T-cell (primary cell): ENCODE measurements around the gene TMEM184B. TPM values are rescaled to one million over a fixed set of nuclear protein-coding genes. Genes with fewer than 3 reads are reported as not detected.

Experiments used
- ATAC-seq, 4 experiments: fragments of 200-7000 bp in 3 of 4; fragments of 150-1000 bp in 1 of 4; cut with Tn5 transposase; replicated peaks in 1 of 4; 1 replicate in 3 of 4; 2 replicates in 1 of 4; pipeline ENCODE4 v1.10.0; 2021; ENCODE audit warnings: moderate library complexity in 3 of 4, mild to moderate bottlenecking in 2 of 4, moderate number of reproducible peaks in 1 of 4
- CTCF ChIA-PET, 2 donors: fragments of 300-600 bp; sonication (Branson Sonifier 250); formaldehyde crosslinking; loops; one replicate each; lab custom pipeline; 2022; ENCODE audit warnings: antibody characterized with exemption in 2 of 2; lab: Charles Lee
- POLR2A ChIA-PET, 2 donors: fragments of 300-600 bp; sonication (Branson Sonifier 250); formaldehyde crosslinking; loops; one replicate each; lab custom pipeline; 2022; ENCODE audit warnings: antibody characterized with exemption in 2 of 2; lab: Charles Lee
- DNase-seq, 35 experiments: peaks; one replicate each; pipeline versions ENCODE4 v3.0.0 to v3.0.0-alpha.2; 2013 to 2023
- H3K27ac ChIP-seq: one replicate; pipeline ENCODE4 v1.5.1; 2013; ENCODE audit warnings: low read length
- H3K27me3 ChIP-seq, 2 experiments: replicated peaks in 1 of 2; 1 replicate in 1 of 2; 2 replicates in 1 of 2; pipeline versions ENCODE4 v1.6.1 to v1.7.0; 2013; ENCODE audit warnings: low read length in 1 of 2, mixed read lengths in 1 of 2; ENCODE audit not compliant: control insufficient read depth in 2 of 2, insufficient read depth in 2 of 2; ENCODE audit errors: extremely low read depth in 1 of 2
- H3K36me3 ChIP-seq, 2 donors: 1 replicate in 1 of 2; 2 replicates in 1 of 2; pipeline versions ENCODE4 v1.6.1 to v1.7.0; 2013; ENCODE audit warnings: low read length in 1 of 2; ENCODE audit not compliant: control insufficient read depth in 2 of 2, insufficient read depth in 1 of 2; ENCODE audit errors: extremely low read depth in 1 of 2
- H3K4me1 ChIP-seq, 2 experiments: 1 replicate in 1 of 2; 2 replicates in 1 of 2; pipeline versions ENCODE4 v1.6.1 to v1.7.0; 2013; ENCODE audit warnings: low read length in 2 of 2, mixed read lengths in 1 of 2; ENCODE audit not compliant: insufficient read depth in 2 of 2, control insufficient read depth in 1 of 2; ENCODE audit errors: extremely low read depth in 1 of 2
- H3K4me3 ChIP-seq, 2 donors: 1 replicate in 1 of 2; 2 replicates in 1 of 2; pipeline versions ENCODE4 v1.5.1 to v1.7.0; 2013; ENCODE audit warnings: mild to moderate bottlenecking in 2 of 2, low read length in 1 of 2, moderate library complexity in 1 of 2; ENCODE audit not compliant: control insufficient read depth in 1 of 2; ENCODE audit errors: extremely low read depth in 1 of 2
- H3K9me3 ChIP-seq: 2 replicates; pipeline ENCODE4 v1.7.0; 2013
- H3K27ac Mint-ChIP-seq, 2 donors: one replicate each; pipeline ENCODE4 v1.8.0; 2020 to 2021; ENCODE audit warnings: mild to moderate bottlenecking in 2 of 2, mixed read lengths in 2 of 2
- H3K27me3 Mint-ChIP-seq, 2 donors: one replicate each; pipeline ENCODE4 v1.8.0; 2021 to 2022; ENCODE audit warnings: mixed read lengths in 2 of 2
- H3K36me3 Mint-ChIP-seq: one replicate; pipeline ENCODE4 v1.8.0; 2021; ENCODE audit warnings: mixed read lengths
- H3K4me1 Mint-ChIP-seq, 3 donors: one replicate each; pipeline ENCODE4 v1.8.0; 2020 to 2022; ENCODE audit warnings: mixed read lengths in 3 of 3, mild to moderate bottlenecking in 1 of 3
- H3K4me3 Mint-ChIP-seq, 3 donors: one replicate each; pipeline ENCODE4 v1.8.0; 2020 to 2022; ENCODE audit warnings: mild to moderate bottlenecking in 3 of 3, mixed read lengths in 3 of 3, moderate library complexity in 3 of 3
- H3K9me3 Mint-ChIP-seq, 3 donors: one replicate each; pipeline ENCODE4 v1.8.0; 2020 to 2022; ENCODE audit warnings: mixed read lengths in 3 of 3
- WGBS: methylation state at CpG from one replicate; pipeline ENCODE4 v1.1.5; 2013; ENCODE audit warnings: missing lambda C conversion rate; ENCODE audit not compliant: insufficient coverage; 5-methylcytosine and 5-hydroxymethylcytosine counted together
- total RNA-seq, 35 experiments: library from RNA in 6 of 35; stranded (reverse) in 6 of 35; fragments of 120-200 nt in 1 of 35; gene quantifications; one replicate each; pipeline versions ENCODE4 v1.2.1 to v1.2.4 and lab custom pipeline; 2013 to 2026

The TMEM184B gene
- total RNA-seq, 5 donors from 2014 or later (not counting 1 experiment from before 2014, with no cell fraction given), result 30.8 to 41.3 (median 35.8) TPM

DNA sequence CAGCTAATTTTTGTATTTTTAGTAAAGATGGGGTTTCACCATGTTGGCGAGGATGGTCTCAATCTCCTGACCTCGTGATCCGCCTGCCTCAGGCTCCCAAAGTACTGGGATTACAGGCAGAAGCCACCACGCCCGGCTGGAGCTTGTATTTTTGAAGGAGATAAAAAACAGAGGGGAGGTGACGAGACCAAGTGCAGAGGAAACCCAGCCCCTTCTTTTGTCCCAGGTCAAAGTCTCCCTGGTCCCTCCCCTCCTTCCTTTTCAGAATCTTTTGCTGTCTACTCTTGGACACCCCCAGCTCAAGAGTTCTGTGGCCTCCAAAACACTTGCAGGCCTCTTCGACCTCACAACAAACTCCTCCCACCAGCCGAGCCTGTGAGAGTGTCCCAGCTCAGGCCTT is 12.2 kb upstream of the TMEM184B start:
- H3K4me1 ChIP-seq, result no peaks in the 10 kb centered on the region
- Mint-ChIP-seq H3K27ac (no peak overlapping the region), H3K4me1 (no peaks in the 10 kb centered on the region), H3K9me3 (no peaks in the 10 kb centered on the region), H3K27me3 (no peaks in the 10 kb centered on the region), H3K4me3 (no peak overlapping the region), H3K36me3 (no peaks in the 10 kb centered on the region)
- ChIA-PET POLR2A (no interaction called here), CTCF (no interaction called here)
- H3K9me3 ChIP-seq, result no peaks in the 10 kb centered on the region
- no peak for ATAC-seq
- no peak for DNase-seq
- no peak overlapping the region for H3K4me3 ChIP-seq
- peaks cover 0 to 4% of the 10 kb centered on the region in 2 donors for H3K36me3 ChIP-seq
- peaks cover 0 to 3% of the 10 kb centered on the region in 2 experiments for H3K27me3 ChIP-seq
- no CpG with 5 or more reads among the region's 8 CpGs for whole genome bisulfite sequencing
- H3K27ac ChIP-seq, result no peak overlapping the region

DNA sequence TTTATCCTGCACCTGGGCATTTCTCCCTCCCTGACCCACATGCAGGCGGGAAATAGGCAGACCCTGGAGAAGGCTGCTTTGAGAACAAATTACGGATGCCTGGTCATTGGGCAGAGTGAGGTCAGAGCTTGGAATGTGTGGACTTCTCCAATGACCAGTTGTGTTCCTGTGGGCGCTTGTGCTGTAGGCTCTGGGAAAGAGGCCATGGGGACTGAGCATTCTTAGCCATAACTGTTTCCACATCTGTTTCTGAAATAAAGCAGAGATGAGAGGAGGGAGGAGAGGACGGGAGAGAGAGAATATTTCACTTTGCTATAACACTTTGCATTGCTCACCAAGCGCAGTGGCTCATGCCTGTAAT is 11.2 kb upstream of the TMEM184B start:
- Mint-ChIP-seq H3K36me3 (no peaks in the 10 kb centered on the region), H3K4me3 (no peak overlapping the region), H3K9me3 (no peaks in the 10 kb centered on the region), H3K27me3 (no peaks in the 10 kb centered on the region), H3K27ac (no peak overlapping the region), H3K4me1 (no peaks in the 10 kb centered on the region)
- Histone ChIP-seq H3K4me3 (no peak overlapping the region), H3K27ac (no peak overlapping the region), H3K9me3 (no peaks in the 10 kb centered on the region), H3K36me3 (peaks cover 0 to 4% of the 10 kb centered on the region in 2 donors), H3K27me3 (peaks cover 0 to 3% of the 10 kb centered on the region in 2 experiments), H3K4me1 (no peaks in the 10 kb centered on the region)
- ChIA-PET CTCF (no interaction called here), POLR2A (no interaction called here)
- DNase-seq, result no peak
- WGBS, result 93% methylated on average over 2 of the region's 5 CpGs
- ATAC-seq, result no peak

DNA sequence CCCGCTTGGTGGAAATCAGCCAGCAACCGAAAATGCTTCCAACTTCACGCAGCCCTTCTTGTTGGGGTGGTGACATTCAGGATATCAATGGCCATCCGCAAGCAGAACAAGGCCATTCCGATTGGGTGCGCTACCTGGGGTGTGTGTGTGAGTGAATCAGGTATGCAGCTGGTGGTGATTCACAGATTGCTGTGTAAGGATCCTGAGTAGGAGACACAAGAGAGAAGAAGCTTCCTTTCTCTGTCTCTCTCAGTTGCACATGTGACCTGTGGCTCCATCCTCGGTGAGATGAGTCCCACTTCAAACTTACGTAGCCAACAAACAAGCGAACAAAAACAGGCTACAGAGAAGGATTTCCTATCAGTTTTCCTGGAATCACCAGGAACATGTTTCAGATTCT is 9.6 kb upstream of the TMEM184B start:
- Histone ChIP-seq H3K9me3 (no peaks in the 10 kb centered on the region), H3K4me1 (no peaks in the 10 kb centered on the region), H3K36me3 (peaks cover 0 to 4% of the 10 kb centered on the region in 2 donors), H3K4me3 (no peak overlapping the region), H3K27ac (no peak overlapping the region), H3K27me3 (peaks cover 0 to 6% of the 10 kb centered on the region in 2 experiments)
- DNase-seq (no peak), ATAC-seq (no peak)
- Mint-ChIP-seq H3K27me3 (no peaks in the 10 kb centered on the region), H3K36me3 (no peaks in the 10 kb centered on the region), H3K27ac (no peak overlapping the region), H3K4me1 (no peaks in the 10 kb centered on the region), H3K9me3 (no peaks in the 10 kb centered on the region), H3K4me3 (no peak overlapping the region)
- POLR2A ChIA-PET, result no interaction called here
- CTCF ChIA-PET, result no interaction called here
- WGBS, result 87% methylated on average over 8 of the region's 9 CpGs

DNA sequence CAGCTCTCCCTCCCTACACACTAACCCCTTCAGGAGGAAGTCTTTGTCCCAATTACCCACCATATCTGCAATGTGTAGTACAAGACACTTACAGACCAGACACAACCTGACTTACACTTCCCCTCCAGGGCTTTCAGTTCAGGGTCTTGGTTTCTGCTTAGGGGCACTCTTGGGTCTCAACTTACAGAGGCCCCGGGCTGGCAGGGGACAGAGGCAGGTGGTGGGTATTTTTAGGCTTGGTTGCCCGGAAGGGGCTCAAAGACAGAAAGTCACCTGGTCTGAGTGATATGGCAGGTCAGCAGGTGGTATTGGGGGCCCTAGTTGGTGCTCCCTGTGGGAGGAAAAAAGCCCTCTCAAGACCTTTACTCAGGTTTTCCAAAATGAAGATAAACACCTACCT is 3.4 kb upstream of the TMEM184B start:
- 20% methylated on average over 1 of the region's 2 CpGs for WGBS
- DNase-seq (no peak), ATAC-seq (no peak)
- no peaks in the 10 kb centered on the region for H3K27me3 Mint-ChIP-seq
- H3K4me3 Mint-ChIP-seq, result no peak overlapping the region
- no peak overlapping the region for H3K27ac ChIP-seq
- no peaks in the 10 kb centered on the region for H3K9me3 ChIP-seq
- H3K4me1 ChIP-seq, result peaks cover 8 to 23% of the 10 kb centered on the region in 2 experiments
- H3K27me3 ChIP-seq, result peaks cover 0 to 8% of the 10 kb centered on the region in 2 experiments
- H3K36me3 ChIP-seq, result no peaks in the 10 kb centered on the region
- peaks cover 18 to 22% (median 21%) of the 10 kb centered on the region in 3 donors for H3K4me1 Mint-ChIP-seq
- no peaks in the 10 kb centered on the region for H3K9me3 Mint-ChIP-seq
- ChIA-PET CTCF (no interaction called here), POLR2A (interaction anchor here in 1 of 2 donors (0.6 kb wide), 1 partner anchor 17 kb away, joined by 6 read pairs; no protein-coding TSS in a partner anchor)
- no peak overlapping the region for H3K4me3 ChIP-seq
- H3K36me3 Mint-ChIP-seq, result no peaks in the 10 kb centered on the region
- no peak overlapping the region for H3K27ac Mint-ChIP-seq

DNA sequence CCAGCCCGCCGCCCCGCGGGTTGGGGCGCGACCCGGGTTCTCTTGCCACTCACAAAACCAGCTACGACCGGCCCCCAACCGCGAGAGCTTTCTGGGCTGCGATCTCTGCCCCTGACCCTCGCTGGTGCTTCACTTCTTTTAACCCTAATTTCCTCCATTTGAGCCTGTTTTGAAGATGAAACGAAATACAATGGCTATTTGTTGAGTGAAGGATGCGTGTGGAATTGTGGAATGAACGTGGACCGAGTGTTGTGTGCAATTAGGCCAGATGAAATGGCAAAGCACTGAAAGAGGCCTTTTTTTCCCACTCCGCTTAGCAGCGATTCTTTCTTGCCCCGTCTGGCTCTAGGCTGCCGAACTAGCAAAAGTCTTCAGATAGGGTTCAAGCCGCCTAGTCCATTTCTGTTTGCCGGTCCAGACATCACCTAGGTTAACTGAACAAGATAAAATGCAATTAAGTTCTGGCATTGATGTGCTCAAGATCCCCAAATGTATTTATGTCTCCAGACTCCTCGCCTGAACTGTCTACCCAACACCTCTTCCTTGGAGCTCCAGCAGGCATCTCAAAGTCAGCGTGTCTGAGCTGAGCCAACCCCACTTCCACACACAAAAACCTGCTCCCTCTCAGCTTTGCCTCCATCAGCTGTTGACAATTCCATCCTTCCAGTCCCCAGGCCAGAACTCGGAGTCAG is 471 bp upstream of the TMEM184B start:
- Histone ChIP-seq H3K27ac (peak overlapping the region; percentile 78), H3K4me3 (peak overlapping the region; percentile 55 to 70), H3K27me3 (peaks cover 0 to 5% of the 10 kb centered on the region in 2 experiments), H3K4me1 (peaks cover 10 to 35% of the 10 kb centered on the region in 2 experiments), H3K9me3 (no peaks in the 10 kb centered on the region), H3K36me3 (peaks cover 0 to 3% of the 10 kb centered on the region in 2 donors)
- H3K4me1 Mint-ChIP-seq, result peaks cover 41 to 50% (median 46%) of the 10 kb centered on the region in 3 donors
- POLR2A ChIA-PET, result interaction anchor here in 1 of 2 donors (0.6 to 0.7 kb wide), 2 partner anchors 32 to 1043 kb away, joined by 3 read pairs; no protein-coding TSS in a partner anchor
- peak overlapping the region; percentile 78 to 90 (median 90) for H3K4me3 Mint-ChIP-seq
- ATAC-seq (peak in 3 of 4 experiments; percentile 4 to 16 (median 13)), DNase-seq (peak in 1 of 35 experiments; percentile 34)
- CTCF ChIA-PET, result interaction anchor here in 1 of 2 donors (1.0 kb wide), 1 partner anchor 13 kb away, joined by 3 read pairs; no protein-coding TSS in a partner anchor
- no peaks in the 10 kb centered on the region for H3K36me3 Mint-ChIP-seq
- peak overlapping the region; percentile 89 to 93 for H3K27ac Mint-ChIP-seq
- H3K9me3 Mint-ChIP-seq, result no peaks in the 10 kb centered on the region
- WGBS, result 32% methylated on average over 16 of the region's 26 CpGs
- no peaks in the 10 kb centered on the region for H3K27me3 Mint-ChIP-seq

DNA sequence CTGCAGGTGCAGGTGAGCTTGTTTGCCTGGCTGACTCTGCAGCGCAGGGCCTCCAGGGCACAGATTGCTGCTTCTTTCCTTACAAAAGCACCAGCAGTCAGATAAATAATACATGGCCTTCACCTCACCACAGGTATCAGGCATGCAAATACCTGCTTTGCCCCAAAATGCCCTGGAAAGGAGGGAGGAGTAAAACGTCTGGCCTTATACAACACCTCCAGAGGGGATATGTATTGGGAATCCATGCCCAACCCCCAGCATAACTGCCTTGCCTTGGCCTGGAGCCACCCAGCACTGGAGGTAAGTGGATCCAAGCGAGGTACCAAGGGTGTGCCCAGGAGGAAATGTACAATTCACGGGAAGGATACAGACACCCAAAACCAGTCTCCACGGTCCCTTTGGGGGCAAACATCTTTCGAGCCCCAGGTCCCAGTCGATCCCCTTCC is 860 bp downstream of the TMEM184B start:
- 2% methylated on average over 5 of the region's 7 CpGs for WGBS

More for the DNA sequence above, 860 bp downstream of the TMEM184B start:
- Histone ChIP-seq H3K4me1 (peaks cover 10 to 45% of the 10 kb centered on the region in 2 experiments), H3K9me3 (no peaks in the 10 kb centered on the region), H3K4me3 (peak overlapping the region; percentile 60 to 83), H3K36me3 (peaks cover 0 to 3% of the 10 kb centered on the region in 2 donors), H3K27me3 (peaks cover 0 to 5% of the 10 kb centered on the region in 2 experiments), H3K27ac (peak overlapping the region; percentile 29)
- Mint-ChIP-seq H3K4me3 (peak overlapping the region; percentile 84 to 90 (median 86)), H3K4me1 (peaks cover 52 to 61% (median 58%) of the 10 kb centered on the region in 3 donors), H3K27ac (peak overlapping the region; percentile 86 to 87), H3K27me3 (no peaks in the 10 kb centered on the region), H3K36me3 (no peaks in the 10 kb centered on the region), H3K9me3 (no peaks in the 10 kb centered on the region)
- DNase-seq (peak in 5 of 35 experiments; percentile 8 to 34 (median 11)), ATAC-seq (peak in 2 of 4 experiments; percentile 13 to 14)
- CTCF ChIA-PET, result interaction anchor here in 1 of 2 donors (0.6 to 1.1 kb wide), 2 partner anchors 15 to 224 kb away, joined by 3 to 5 read pairs; no protein-coding TSS in a partner anchor
- POLR2A ChIA-PET, result interaction anchor here in 1 of 2 donors (0.7 kb wide), 1 partner anchor 493 kb away, joined by 3 read pairs; no protein-coding TSS in a partner anchor
